SK-N-MC (cell line): ENCODE measurements around the gene PKD2L1.
"Not testable (repeated sequence)": the region's sequence is repeated elsewhere in the genome, so short reads cannot be mapped to it uniquely, and the experiment has no call there.

Experiments used
- EZH2 ChIP-seq: fragments of 200-600 bp; sonication (generic); IDR thresholded peaks from one replicate; pipeline ENCODE4 v1.6.1; 2017; ENCODE audit warnings: antibody characterized with exemption
- POLR2AphosphoS5 ChIP-seq: IDR thresholded peaks from 2 replicates; pipeline ENCODE4 v1.6.1; 2012; ENCODE audit warnings: mild to moderate bottlenecking, low read depth, low read length, borderline replicate concordance

GRCh38 chr10:100276971-100277370 lies 53.1 kb downstream of the PKD2L1 start:
- TF ChIP-seq EZH2, POLR2AphosphoS5: not testable (repeated sequence)
